SK-N-SH (cell line): ENCODE measurements around the gene MYADML2. TPM values are rescaled to one million over a fixed set of nuclear protein-coding genes. Genes with fewer than 3 reads are reported as not detected.

ENCODE experiments used
- CTCF ChIA-PET: fragments of 300-600, 350-600 bp; formaldehyde crosslinking; extraction: SDS; loops from one replicate; lab custom pipeline; 2021; lab: Yijun Ruan, JAX
- POLR2A ChIA-PET: fragments of 350-600 bp; sonication (Branson Sonifier 250); formaldehyde crosslinking; extraction: SDS; loops from one replicate; lab custom pipeline; 2020; ENCODE audit warnings: antibody characterized with exemption, inconsistent platforms; lab: Yijun Ruan, JAX
- DNase-seq: peaks from one replicate; pipeline ENCODE4 v3.0.0; 2012
- H2AFZ ChIP-seq: fragments of 200-600 bp; sonication (generic); 2 replicates; pipeline ENCODE4 v1.8.1; 2016; ENCODE audit warnings: antibody characterized with exemption, mild to moderate bottlenecking, low read depth
- H3F3A ChIP-seq: fragments of 200-600 bp; sonication (generic); replicated peaks from 2 replicates; pipeline ENCODE3; 2016; ENCODE audit warnings: antibody characterized with exemption, mild to moderate bottlenecking; ENCODE audit not compliant: insufficient read depth
- H3K27ac ChIP-seq, 2 experiments: fragments of 200-500 bp in 1 of 2; fragments of 200-600 bp in 1 of 2; sonication (Bioruptor generic) in 1 of 2; sonication (generic), shearing (Covaris generic) in 1 of 2; 2 replicates each; pipeline versions ENCODE4 v1.5.1 to v1.6.1; 2014 to 2016; ENCODE audit warnings: low read depth in 2 of 2, inconsistent platforms in 1 of 2, low read length in 1 of 2, mild to moderate bottlenecking in 1 of 2, mixed read lengths in 1 of 2
- H3K27me3 ChIP-seq: fragments of 200-600 bp; sonication (generic), shearing (Covaris generic); 2 replicates; pipeline ENCODE4 v1.6.1; 2016; ENCODE audit warnings: mixed run types; ENCODE audit not compliant: insufficient read depth
- H3K36me3 ChIP-seq, 2 experiments: fragments of 200-500 bp in 1 of 2; fragments of 200-600 bp in 1 of 2; sonication (Bioruptor generic) in 1 of 2; sonication (generic) in 1 of 2; replicated peaks in 1 of 2; 2 replicates each; pipeline versions ENCODE3 to v1.5.1; 2014 to 2016; ENCODE audit warnings: low read length in 1 of 2, mild to moderate bottlenecking in 1 of 2; ENCODE audit not compliant: insufficient read depth in 2 of 2, control insufficient read depth in 1 of 2
- H3K4me1 ChIP-seq, 2 experiments: fragments of 200-500 bp in 1 of 2; fragments of 200-600 bp in 1 of 2; sonication (Bioruptor generic) in 1 of 2; sonication (generic), shearing (Covaris generic) in 1 of 2; 2 replicates each; pipeline versions ENCODE4 v1.5.1 to v1.6.1; 2014 to 2016; ENCODE audit warnings: low read depth in 1 of 2, low read length in 1 of 2, mixed run types in 1 of 2; ENCODE audit not compliant: insufficient read depth in 2 of 2, control insufficient read depth in 1 of 2
- H3K4me2 ChIP-seq: fragments of 200-600 bp; sonication (generic), shearing (Covaris generic); 2 replicates; pipeline ENCODE4 v1.6.1; 2017; ENCODE audit warnings: mixed run types
- H3K4me3 ChIP-seq, 2 experiments: fragments of 200-500 bp in 1 of 2; fragments of 200-600 bp in 1 of 2; sonication (Bioruptor generic) in 1 of 2; sonication (generic), shearing (Covaris generic) in 1 of 2; 2 replicates each; pipeline versions ENCODE4 v1.5.1 to v1.8.1; 2014 to 2016; ENCODE audit warnings: low read depth in 2 of 2, inconsistent platforms in 1 of 2, low read length in 1 of 2, mild to moderate bottlenecking in 1 of 2, mixed read lengths in 1 of 2, moderate library complexity in 1 of 2
- H3K79me2 ChIP-seq: fragments of 200-600 bp; sonication (generic); 2 replicates; pipeline ENCODE4 v1.8.1; 2017; ENCODE audit warnings: mild to moderate bottlenecking; ENCODE audit not compliant: insufficient read depth
- H3K9ac ChIP-seq: fragments of 200-600 bp; sonication (generic); 2 replicates; pipeline ENCODE4 v1.6.1; 2017; ENCODE audit warnings: mixed run types
- H3K9me2 ChIP-seq: fragments of 200-600 bp; sonication (generic); 2 replicates; pipeline ENCODE4 v1.6.1; 2017; ENCODE audit warnings: mixed run types
- H3K9me3 ChIP-seq: fragments of 200-600 bp; sonication (generic); 2 replicates; pipeline ENCODE4 v1.6.1; 2017; ENCODE audit warnings: mixed run types, mild to moderate bottlenecking, moderate library complexity
- H4K20me1 ChIP-seq: fragments of 200-600 bp; sonication (generic); 2 replicates; pipeline ENCODE4 v1.6.1; 2017; ENCODE audit warnings: mild to moderate bottlenecking, mixed run types; ENCODE audit not compliant: insufficient read depth
- CHD2 ChIP-seq: fragments of 150-350 bp; IDR thresholded peaks from 2 replicates; pipeline ENCODE4 v1.6.1; 2018; ENCODE audit warnings: low read length; ENCODE audit not compliant: partially characterized antibody
- CTCF ChIP-seq: fragments of 200-600 bp; sonication (generic); IDR thresholded peaks from 2 replicates; pipeline ENCODE4 v1.6.1; 2017; ENCODE audit warnings: antibody characterized with exemption, mild to moderate bottlenecking, moderate library complexity
- EZH2phosphoT487 ChIP-seq: fragments of 200-600 bp; sonication (generic); IDR thresholded peaks from 2 replicates; pipeline ENCODE4 v1.6.1; 2017; ENCODE audit warnings: low read depth, mixed run types, mild to moderate bottlenecking, antibody characterized with exemption, moderate library complexity, borderline replicate concordance
- FOXJ3 ChIP-seq: sonication (generic); formaldehyde crosslinking; IDR thresholded peaks from 2 replicates; pipeline ENCODE4 v1.5.1; 2020; ENCODE audit warnings: mild to moderate bottlenecking, missing genetic modification reagents
- RAD21 ChIP-seq: IDR thresholded peaks from 2 replicates; pipeline ENCODE4 v1.6.1; 2012; ENCODE audit warnings: mild to moderate bottlenecking, low read length
- RXRA ChIP-seq: IDR thresholded peaks from 2 replicates; pipeline ENCODE4 v1.4.0; 2012; ENCODE audit warnings: low read depth, mild to moderate bottlenecking, borderline replicate concordance
- SMC3 ChIP-seq: IDR thresholded peaks from 2 replicates; pipeline ENCODE4 v1.6.1; 2012; ENCODE audit warnings: low read depth, low read length, improper control_type of control experiment
- TAF1 ChIP-seq: IDR thresholded peaks from 2 replicates; pipeline ENCODE4 v1.6.1; 2012; ENCODE audit warnings: low read depth, mild to moderate bottlenecking, low read length, moderate library complexity, borderline replicate concordance
- WGBS: methylation state at CpG from one replicate; pipeline ENCODE4 v1.1.6; 2017; ENCODE audit warnings: low lambda C conversion rate; 5-methylcytosine and 5-hydroxymethylcytosine counted together
- polyA plus RNA-seq, 3 experiments: library from polyadenylated mRNA; depleted of rRNA; stranded (reverse); fragments of >200 nt; gene quantifications; 2 replicates each; pipeline ENCODE4 v1.2.3, GENCODE V29; 2012
- TF ChIP-seq, protein P1 (sequence below): IDR thresholded peaks from 2 replicates; pipeline ENCODE4 v1.4.0; 2012; ENCODE audit warnings: low read depth, borderline replicate concordance
- TF ChIP-seq, protein P2 (sequence below): IDR thresholded peaks from 2 replicates; pipeline ENCODE4; 2012

Gene MYADML2
- polyA plus RNA-seq, 1 of the 3 experiments (the other 2 are of a cell fraction) = not detected

- Histone ChIP-seq H3K27me3 (no peaks in the 10 kb centered on the region), H3K4me3 (no peak overlapping the region), H3K9me3 (no peaks in the 10 kb centered on the region), H3K9ac (no peak overlapping the region), H3K79me2 (peaks cover 7% of the 10 kb centered on the region; the same call in 1 of the 2 replicates), H3F3A (peaks cover 18% of the 10 kb centered on the region), H3K27ac (no peak overlapping the region), H2AFZ (no peak overlapping the region), H3K4me1 (peaks cover 8 to 14% of the 10 kb centered on the region in 2 experiments; a peak in 2 of 4 replicates), H4K20me1 (peaks cover 10% of the 10 kb centered on the region), H3K9me2 (no peaks in the 10 kb centered on the region), H3K4me2 (no peak overlapping the region), H3K36me3 (peaks cover 18 to 68% of the 10 kb centered on the region in 2 experiments)
- CTCF ChIA-PET = interaction anchor here (1.1 to 2.2 kb wide), 3 partner anchors 39 to 51 kb away, joined by 3 to 7 read pairs (median 3); no protein-coding TSS in a partner anchor
- no peak for DNase-seq
- TF ChIP-seq CHD2 (no peak), FOXJ3 (CRISPR knock-in tag) (no peak), RXRA (no peak), EZH2phosphoT487 (no peak)
- TF ChIP-seq, protein P1, sequence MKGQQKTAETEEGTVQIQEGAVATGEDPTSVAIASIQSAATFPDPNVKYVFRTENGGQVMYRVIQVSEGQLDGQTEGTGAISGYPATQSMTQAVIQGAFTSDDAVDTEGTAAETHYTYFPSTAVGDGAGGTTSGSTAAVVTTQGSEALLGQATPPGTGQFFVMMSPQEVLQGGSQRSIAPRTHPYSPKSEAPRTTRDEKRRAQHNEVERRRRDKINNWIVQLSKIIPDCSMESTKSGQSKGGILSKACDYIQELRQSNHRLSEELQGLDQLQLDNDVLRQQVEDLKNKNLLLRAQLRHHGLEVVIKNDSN = no peak
- TF ChIP-seq, protein P2, sequence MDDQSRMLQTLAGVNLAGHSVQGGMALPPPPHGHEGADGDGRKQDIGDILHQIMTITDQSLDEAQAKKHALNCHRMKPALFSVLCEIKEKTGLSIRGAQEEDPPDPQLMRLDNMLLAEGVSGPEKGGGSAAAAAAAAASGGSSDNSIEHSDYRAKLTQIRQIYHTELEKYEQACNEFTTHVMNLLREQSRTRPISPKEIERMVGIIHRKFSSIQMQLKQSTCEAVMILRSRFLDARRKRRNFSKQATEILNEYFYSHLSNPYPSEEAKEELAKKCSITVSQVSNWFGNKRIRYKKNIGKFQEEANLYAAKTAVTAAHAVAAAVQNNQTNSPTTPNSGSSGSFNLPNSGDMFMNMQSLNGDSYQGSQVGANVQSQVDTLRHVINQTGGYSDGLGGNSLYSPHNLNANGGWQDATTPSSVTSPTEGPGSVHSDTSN = no peak
- WGBS = 87% methylated on average over 11 of the region's 11 CpGs
- POLR2A ChIA-PET = interaction anchor here (0.6 to 0.7 kb wide), 2 partner anchors 29 to 39 kb away, joined by 3 read pairs; partner anchors contain the start of gene PYCR1
Observed at GRCh38 chr17:81908793-81909192, 38.2 kb downstream of the MYADML2 start.

DNA sequence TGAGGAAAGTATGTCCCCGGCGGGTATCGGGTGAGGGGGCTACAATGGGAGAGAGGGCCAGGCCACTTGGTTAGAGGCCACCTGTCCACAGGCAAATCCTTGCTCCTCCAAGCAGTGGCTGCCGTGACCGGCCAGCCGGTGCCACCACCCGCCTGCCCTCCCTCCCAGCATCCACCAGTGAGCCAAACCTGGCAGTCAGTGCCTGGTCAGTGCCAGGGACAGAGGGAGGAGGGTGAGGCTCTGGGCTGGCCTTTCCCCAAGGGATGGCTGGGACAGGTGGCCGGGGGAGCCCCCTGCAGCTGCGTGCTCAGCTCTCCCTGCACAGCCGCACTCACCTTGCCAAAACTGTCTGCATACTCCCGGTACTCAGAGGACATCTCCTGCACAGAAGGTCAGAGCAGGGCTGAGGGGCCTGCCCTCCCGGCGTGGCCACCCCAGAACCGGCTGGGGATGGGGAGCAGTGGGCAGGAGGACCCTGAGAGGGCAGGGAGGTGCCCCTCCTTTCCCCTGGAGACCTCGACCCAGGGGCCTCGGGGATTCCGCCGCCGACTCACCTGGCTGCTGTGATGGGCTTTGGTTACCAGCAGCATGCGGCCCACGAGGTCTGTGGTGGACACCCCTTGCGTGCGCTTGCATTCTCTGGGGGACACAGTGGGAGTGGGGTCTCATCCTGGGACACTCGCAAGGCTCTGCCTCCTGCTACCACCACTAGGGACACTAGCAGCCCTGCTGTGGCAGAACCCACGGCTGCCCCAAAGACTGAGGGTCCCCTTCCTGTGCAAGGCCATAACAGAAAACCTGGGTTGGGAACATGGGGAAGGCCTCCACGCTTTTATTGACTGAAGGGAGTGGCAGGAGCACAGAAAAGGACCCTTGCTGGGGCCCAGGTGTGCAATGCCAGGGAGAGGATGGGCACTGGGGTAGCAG is 39.6 kb downstream of the MYADML2 start:
- H2AFZ ChIP-seq = no peak overlapping the region
- no peaks in the 10 kb centered on the region for H3K27me3 ChIP-seq
- H3K4me2 ChIP-seq = no peak overlapping the region
- peaks cover 7% of the 10 kb centered on the region; the same call in 1 of the 2 replicates for H3K79me2 ChIP-seq
- CTCF ChIA-PET = interaction anchor here (1.0 to 2.2 kb wide), 6 partner anchors 18 to 123 kb away, joined by 3 to 7 read pairs (median 4); partner anchors contain the start of gene MAFG
- H4K20me1 ChIP-seq = peaks cover 10% of the 10 kb centered on the region
- no peak overlapping the region for H3K27ac ChIP-seq
- DNase-seq = no peak
- WGBS = 93% methylated on average over 22 of the region's 26 CpGs
- no peak for TF ChIP-seq RAD21
- no peak for TF ChIP-seq SMC3
- peak; percentile 25 for TF ChIP-seq CTCF
- TF ChIP-seq TAF1 = no peak
- TF ChIP-seq, all 33 proteins: peak for 1
- H3K36me3 ChIP-seq = peaks cover 14 to 58% of the 10 kb centered on the region in 2 experiments
- POLR2A ChIA-PET = no interaction called here
- H3K9me3 ChIP-seq = no peaks in the 10 kb centered on the region
- no peaks in the 10 kb centered on the region for H3K9me2 ChIP-seq
- no peak overlapping the region for H3K9ac ChIP-seq
- H3K4me3 ChIP-seq = no peak overlapping the region
- H3K4me1 ChIP-seq = peaks cover 8 to 15% of the 10 kb centered on the region in 2 experiments; a peak in 2 of 4 replicates
- peaks cover 11% of the 10 kb centered on the region for H3F3A ChIP-seq
